H9 (cell line): ENCODE results near the gene LPP. TPM values are rescaled to one million over a fixed set of nuclear protein-coding genes. Genes with fewer than 3 reads are reported as not detected.

Experiments used
- DNase-seq: peaks from one replicate; pipeline ENCODE4 v3.0.0-alpha.2; 2017
- H2AFZ ChIP-seq: one replicate; pipeline ENCODE4 v1.6.1; 2013; ENCODE audit warnings: mild to moderate bottlenecking, low read length, control low read depth, moderate library complexity
- H2AK5ac ChIP-seq: 2 replicates; pipeline ENCODE4 v1.6.1; 2013; ENCODE audit warnings: low read length, control low read depth, mixed read lengths; ENCODE audit not compliant: insufficient read length
- H2BK120ac ChIP-seq: one replicate; pipeline ENCODE4 v1.6.1; 2013; ENCODE audit warnings: low read depth, mild to moderate bottlenecking, low read length, control low read depth, inconsistent platforms; ENCODE audit not compliant: poor library complexity, severe bottlenecking
- H2BK12ac ChIP-seq: 2 replicates; pipeline ENCODE4 v1.6.1; 2013; ENCODE audit warnings: low read length, control low read depth, mixed read lengths, low read depth; ENCODE audit not compliant: insufficient read length
- H2BK15ac ChIP-seq: 2 replicates; pipeline ENCODE4 v1.6.1; 2013; ENCODE audit warnings: low read depth, low read length, control low read depth
- H2BK20ac ChIP-seq: one replicate; pipeline ENCODE4 v1.6.1; 2013; ENCODE audit warnings: low read depth, mild to moderate bottlenecking, low read length, control low read depth, inconsistent platforms; ENCODE audit not compliant: poor library complexity, severe bottlenecking
- H2BK5ac ChIP-seq: 2 replicates; pipeline ENCODE4 v1.6.1; 2013; ENCODE audit warnings: low read length, control low read depth, mixed read lengths; ENCODE audit not compliant: insufficient read length
- H3K14ac ChIP-seq: 2 replicates; pipeline ENCODE4 v1.6.1; 2013; ENCODE audit warnings: low read length, control low read depth; ENCODE audit not compliant: insufficient read depth
- H3K18ac ChIP-seq: 2 replicates; pipeline ENCODE4 v1.6.1; 2013; ENCODE audit warnings: low read depth, mild to moderate bottlenecking, mixed read lengths, low read length, control low read depth; ENCODE audit not compliant: insufficient read length
- H3K23ac ChIP-seq: 2 replicates; pipeline ENCODE4 v1.6.1; 2013; ENCODE audit warnings: low read length, control low read depth, mixed read lengths, low read depth; ENCODE audit not compliant: insufficient read length
- H3K23me2 ChIP-seq: 2 replicates; pipeline ENCODE4 v1.6.1; 2013; ENCODE audit warnings: low read depth, mild to moderate bottlenecking, mixed read lengths, low read length, control low read depth; ENCODE audit not compliant: insufficient read length, poor library complexity, severe bottlenecking
- H3K27ac ChIP-seq: 2 replicates; pipeline ENCODE4 v1.5.1; 2013; ENCODE audit warnings: low read length, control low read depth, mixed read lengths, low read depth; ENCODE audit not compliant: insufficient read length
- H3K27me3 ChIP-seq: 2 replicates; pipeline ENCODE4 v1.6.1; 2013; ENCODE audit warnings: low read length, control low read depth, inconsistent platforms; ENCODE audit not compliant: insufficient read depth
- H3K4ac ChIP-seq: 2 replicates; pipeline ENCODE4 v1.6.1; 2013; ENCODE audit warnings: low read depth, mild to moderate bottlenecking, control low read depth, inconsistent platforms, low read length, moderate library complexity
- H3K4me1 ChIP-seq: 2 replicates; pipeline ENCODE4 v1.6.1; 2013; ENCODE audit warnings: low read length, control low read depth, inconsistent platforms; ENCODE audit not compliant: insufficient read depth
- H3K4me2 ChIP-seq: 2 replicates; pipeline ENCODE4 v1.6.1; 2013; ENCODE audit warnings: low read length, control low read depth, mixed read lengths; ENCODE audit not compliant: insufficient read length, insufficient read depth
- H3K56ac ChIP-seq: 2 replicates; pipeline ENCODE4 v1.6.1; 2013; ENCODE audit warnings: low read depth, mild to moderate bottlenecking, mixed read lengths, low read length, control low read depth; ENCODE audit not compliant: insufficient read length
- H3K79me1 ChIP-seq: 2 replicates; pipeline ENCODE4 v1.6.1; 2013; ENCODE audit warnings: low read depth, mild to moderate bottlenecking, moderate library complexity, low read length, control low read depth, inconsistent platforms; ENCODE audit not compliant: insufficient read depth, poor library complexity, severe bottlenecking
- H3K79me2 ChIP-seq: 2 replicates; pipeline ENCODE4 v1.6.1; 2013; ENCODE audit warnings: low read length, control low read depth, inconsistent platforms; ENCODE audit not compliant: insufficient read depth
- H3K9ac ChIP-seq: 2 replicates; pipeline ENCODE4 v1.6.1; 2013; ENCODE audit warnings: low read length, control low read depth, mixed read lengths; ENCODE audit not compliant: insufficient read length; ENCODE audit errors: extremely low read depth
- H3K9me3 ChIP-seq: one replicate; pipeline ENCODE4 v1.6.1; 2013; ENCODE audit warnings: low read depth, low read length, inconsistent platforms; ENCODE audit not compliant: control insufficient read depth
- H3T11ph ChIP-seq: one replicate; pipeline ENCODE4 v1.6.1; 2013; ENCODE audit warnings: mild to moderate bottlenecking, low read length, control low read depth, inconsistent platforms
- H4K20me1 ChIP-seq: one replicate; pipeline ENCODE4 v1.6.1; 2013; ENCODE audit not compliant: control insufficient read depth, insufficient read length, insufficient read depth
- H4K5ac ChIP-seq: 2 replicates; pipeline ENCODE4 v1.6.1; 2013; ENCODE audit warnings: low read depth, mild to moderate bottlenecking, mixed read lengths, low read length, control low read depth; ENCODE audit not compliant: insufficient read length
- H4K8ac ChIP-seq: replicated peaks from 2 replicates; pipeline ENCODE4 v1.6.1; 2013; ENCODE audit warnings: low read length, control low read depth, mixed read lengths, low read depth; ENCODE audit not compliant: insufficient read length
- H4K91ac ChIP-seq: 2 replicates; pipeline ENCODE4 v1.6.1; 2013; ENCODE audit warnings: low read depth, mild to moderate bottlenecking, moderate library complexity, mixed read lengths, low read length, control low read depth; ENCODE audit not compliant: insufficient read length
- H3K27ac Mint-ChIP-seq, 3 experiments: 2 replicates in 2 of 3; 3 replicates in 1 of 3; pipeline ENCODE4 v1.8.0; 2020 to 2021; ENCODE audit warnings: mixed read lengths in 3 of 3, mild to moderate bottlenecking in 1 of 3, moderate library complexity in 1 of 3
- H3K27me3 Mint-ChIP-seq: 2 replicates; pipeline ENCODE4 v1.8.0; 2021; ENCODE audit warnings: low read depth, mild to moderate bottlenecking, moderate library complexity, mixed read lengths
- H3K36me3 Mint-ChIP-seq, 3 experiments: 2 replicates in 2 of 3; 3 replicates in 1 of 3; pipeline ENCODE4 v1.8.0; 2020 to 2021; ENCODE audit warnings: low read depth in 3 of 3, mixed read lengths in 3 of 3; ENCODE audit not compliant: insufficient read depth in 1 of 3
- H3K4me1 Mint-ChIP-seq, 2 experiments: 2 replicates each; pipeline ENCODE4 v1.8.0; 2020; ENCODE audit warnings: mixed read lengths in 2 of 2
- H3K4me3 Mint-ChIP-seq, 2 experiments: 2 replicates in 1 of 2; 3 replicates in 1 of 2; pipeline ENCODE4 v1.8.0; 2020 to 2021; ENCODE audit warnings: mild to moderate bottlenecking in 2 of 2, mixed read lengths in 2 of 2, moderate library complexity in 1 of 2
- H3K9me3 Mint-ChIP-seq, 2 experiments: 2 replicates in 1 of 2; 3 replicates in 1 of 2; pipeline ENCODE4 v1.8.0; 2020; ENCODE audit warnings: mild to moderate bottlenecking in 2 of 2, mixed read lengths in 2 of 2, moderate library complexity in 1 of 2
- CTCF ChIP-seq: fragments of 200-600 bp; sonication (generic); conservative IDR thresholded peaks from 3 replicates; pipeline ENCODE4 v1.8.0; 2021; ENCODE audit warnings: antibody characterized with exemption, mild to moderate bottlenecking
- WGBS: extraction: QIAGEN DNeasy Blood & Tissue Kit; methylation state at CpG from one replicate; pipeline ENCODE4 v1.1.7; 2013; ENCODE audit warnings: missing lambda C conversion rate, low lambda C conversion rate, mixed read lengths; ENCODE audit not compliant: insufficient read length; ENCODE audit errors: extremely low coverage; 5-methylcytosine and 5-hydroxymethylcytosine counted together
- total RNA-seq: library from RNA; stranded (reverse); gene quantifications from 2 replicates; pipeline ENCODE4 v1.2.1, GENCODE V29; 2021

The LPP gene
- total RNA-seq, 1 experiment from 2014 or later = 64.6 TPM

- H3K4me3 Mint-ChIP-seq = no peak overlapping the region
- Histone ChIP-seq H3K23me2 (no peaks in the 10 kb centered on the region), H3K4me2 (no peak overlapping the region), H3K14ac (no peak overlapping the region), H4K5ac (peak overlapping the region; percentile 76), H4K91ac (no peak overlapping the region), H2BK120ac (no peak overlapping the region), H2BK15ac (no peak overlapping the region), H4K8ac (no peak overlapping the region), H2BK5ac (no peak overlapping the region), H3K18ac (no peak overlapping the region), H3K27ac (no peak overlapping the region), H2BK20ac (no peak overlapping the region), H3T11ph (no peak overlapping the region), H3K23ac (no peak overlapping the region), H4K20me1 (no peaks in the 10 kb centered on the region), H2AFZ (no peak overlapping the region), H3K56ac (no peak overlapping the region), H2BK12ac (no peak overlapping the region), H3K79me1 (no peaks in the 10 kb centered on the region), H3K79me2 (peaks cover 2% of the 10 kb centered on the region; the same call in 1 of the 2 replicates), H3K9ac (no peak overlapping the region), H3K4ac (no peak overlapping the region), H3K9me3 (no peaks in the 10 kb centered on the region), H3K4me1 (no peaks in the 10 kb centered on the region), H3K27me3 (no peaks in the 10 kb centered on the region), H2AK5ac (no peak overlapping the region)
- no CpG with 5 or more reads among the region's 3 CpGs for WGBS
- H3K27ac Mint-ChIP-seq = no peak overlapping the region
- no peaks in the 10 kb centered on the region; a peak in 1 of 7 replicates for H3K36me3 Mint-ChIP-seq
- peaks cover 7 to 8% of the 10 kb centered on the region in 2 experiments; a peak in 3 of 4 replicates for H3K4me1 Mint-ChIP-seq
- no peaks in the 10 kb centered on the region for H3K27me3 Mint-ChIP-seq
- DNase-seq = no peak
- peaks cover 0 to 3% of the 10 kb centered on the region in 2 experiments; a peak in 3 of 5 replicates for H3K9me3 Mint-ChIP-seq
- TF ChIP-seq CTCF = no peak
These were observed 102.8 kb downstream of the LPP start for GRCh38 chr3:188256758-188257157.
